Globus pallidus (tissue), 1 donor: ENCODE measurements around the gene BMP2.

Experiments
- DNase-seq: peaks from one replicate; pipeline ENCODE4 v3.0.0-alpha.2; 2015; ENCODE audit warnings: low spot score

The BMP2 gene

DNA sequence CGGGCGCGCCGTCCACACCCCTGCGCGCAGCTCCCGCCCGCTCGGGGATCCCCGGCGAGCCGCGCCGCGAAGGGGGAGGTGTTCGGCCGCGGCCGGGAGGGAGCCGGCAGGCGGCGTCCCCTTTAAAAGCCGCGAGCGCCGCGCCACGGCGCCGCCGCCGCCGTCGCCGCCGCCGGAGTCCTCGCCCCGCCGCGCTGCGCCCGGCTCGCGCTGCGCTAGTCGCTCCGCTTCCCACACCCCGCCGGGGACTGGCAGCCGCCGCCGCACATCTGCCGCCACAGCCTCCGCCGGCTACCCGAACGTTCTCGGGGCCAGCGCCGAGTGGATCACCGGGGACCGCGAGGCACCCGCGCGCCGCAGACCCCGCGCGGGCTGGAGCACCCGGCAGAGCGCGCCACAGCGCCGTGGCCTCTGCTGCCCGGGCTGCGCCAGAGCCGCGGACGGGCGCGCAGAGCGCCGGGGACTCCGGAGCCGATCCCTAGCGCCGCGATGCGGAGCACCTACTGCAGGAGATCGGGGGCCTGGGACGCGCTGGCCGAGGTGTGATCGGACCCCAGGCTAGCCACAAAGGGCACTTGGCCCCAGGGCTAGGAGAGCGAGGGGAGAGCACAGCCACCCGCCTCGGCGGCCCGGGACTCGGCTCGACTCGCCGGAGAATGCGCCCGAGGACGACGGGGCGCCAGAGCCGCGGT, at the start of gene BMP2:
Gene BMP2 (plus strand): TSS at position 151 of the 692 bp plus-strand sequence. CDS start 2,441 bp downstream, outside the sequence.
- peak; percentile 70 for DNase-seq

GRCh38 chr20:6718662-6719368, 48.7 kb upstream of the BMP2 start:
- DNase-seq = no peak

DNA sequence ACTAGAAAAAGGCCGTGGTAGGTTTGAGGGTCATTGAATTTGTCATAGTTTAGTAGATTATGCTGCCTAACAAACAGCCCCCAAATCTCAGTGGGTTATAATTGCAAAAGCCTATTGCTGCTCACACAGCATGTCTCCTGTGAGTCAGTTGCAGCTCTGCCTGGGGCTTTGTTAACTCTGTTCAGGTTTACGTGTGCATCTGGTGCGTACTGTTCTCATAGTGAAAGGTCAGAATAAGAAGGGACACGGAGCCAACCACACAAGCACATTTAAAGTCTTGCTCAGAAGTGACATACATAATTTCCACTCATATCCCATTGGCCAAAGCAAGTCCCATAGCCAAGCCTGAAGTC, 48.1 kb upstream of the BMP2 start:
- DNase-seq = no peak

DNA sequence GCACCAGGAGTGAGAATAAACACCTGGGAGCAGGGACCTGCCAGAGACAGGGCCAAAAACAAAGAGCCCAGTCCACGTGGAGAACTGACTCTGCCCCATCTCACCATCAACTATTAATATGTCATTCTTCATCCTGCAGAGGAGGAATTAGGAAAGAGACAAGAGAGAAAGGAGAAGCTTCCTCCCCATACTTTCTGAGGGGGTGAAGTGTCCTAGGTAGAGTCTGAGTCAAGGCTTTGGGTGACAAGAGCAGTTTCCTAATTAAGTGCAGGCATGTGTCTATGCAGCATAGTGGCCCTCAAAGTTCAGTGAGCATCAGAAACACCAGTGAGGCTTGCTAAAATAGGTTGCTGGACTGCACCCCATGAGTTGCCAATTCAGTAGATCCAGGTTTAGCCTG, 40.7 kb upstream of the BMP2 start:
- DNase-seq = no peak

DNA sequence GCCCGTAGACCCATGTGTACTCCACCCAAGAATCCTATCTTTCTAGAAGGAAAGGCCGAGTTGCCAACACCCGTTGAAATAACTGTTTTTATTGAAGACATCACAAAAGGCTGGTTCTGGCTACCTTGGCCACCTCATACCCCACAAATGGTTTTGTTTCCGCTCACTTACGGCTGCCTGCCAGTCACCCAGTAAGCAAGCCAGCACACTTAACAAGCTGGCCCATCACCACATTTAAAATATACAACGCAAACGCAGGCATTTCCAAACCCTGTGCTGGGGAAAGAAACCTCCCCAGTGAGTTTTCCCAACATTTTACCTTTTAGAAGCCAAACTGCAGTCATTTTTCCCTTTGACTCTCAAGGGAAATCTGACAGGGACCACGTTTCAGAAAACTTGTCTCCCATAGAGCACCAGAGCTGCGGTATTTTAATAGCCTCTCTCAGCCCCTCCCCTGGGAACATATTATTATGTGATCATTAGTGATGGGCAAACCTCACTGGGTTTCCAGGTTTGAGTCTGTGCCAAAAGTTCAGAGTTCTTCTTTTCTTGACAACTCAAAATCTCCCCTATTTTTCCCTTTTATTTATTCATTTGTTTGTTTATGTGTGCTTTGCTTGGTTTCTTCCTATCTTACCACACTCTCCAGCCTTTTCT, 36.7 kb upstream of the BMP2 start:
- DNase-seq = no peak

DNA sequence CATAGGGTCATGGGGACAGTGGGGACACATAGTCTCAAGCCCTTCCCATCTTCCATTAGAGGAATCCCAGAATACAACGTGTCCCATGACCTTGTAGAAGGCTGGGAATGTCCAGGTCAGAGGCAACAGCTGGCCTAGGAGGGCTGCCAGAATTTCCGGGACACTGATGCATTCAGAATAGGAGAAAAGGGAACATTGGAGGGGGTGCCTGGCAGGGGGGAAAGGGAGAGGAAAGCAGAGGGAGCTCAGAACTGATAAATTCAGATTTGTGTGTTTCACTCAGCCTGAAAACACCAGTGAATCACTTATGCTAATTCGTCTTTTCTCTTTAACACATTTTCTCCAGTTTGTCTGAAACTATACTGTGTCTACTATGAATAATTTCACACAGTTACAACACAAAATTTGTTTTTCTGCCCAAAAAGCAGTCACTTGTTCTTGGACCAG, 35.5 kb upstream of the BMP2 start:
- peak; percentile 62 for DNase-seq

GRCh38 chr20:6732851-6733250, 34.6 kb upstream of the BMP2 start:
- DNase-seq = no peak

DNA sequence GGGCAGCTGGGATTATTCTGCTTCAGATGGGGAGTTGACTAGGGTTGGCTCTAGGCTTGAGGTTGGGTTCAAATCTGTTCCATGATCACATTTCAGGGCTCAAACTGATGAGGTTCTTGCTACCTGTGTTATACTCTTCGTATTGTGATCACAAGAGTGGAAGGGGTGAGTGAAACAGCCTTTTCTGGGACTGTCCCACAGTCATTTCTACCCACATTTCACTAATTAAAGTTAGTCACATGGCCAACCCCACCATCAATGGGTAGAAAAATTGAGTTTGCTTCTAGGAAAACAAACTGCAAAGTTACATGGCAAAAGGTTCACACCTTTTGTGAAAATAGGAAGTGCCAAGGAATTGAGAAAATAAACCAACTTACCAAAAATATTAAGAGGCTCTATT, 33.5 kb upstream of the BMP2 start:
- no peak for DNase-seq

- peak; percentile 54 for DNase-seq
These were observed 31.3 kb upstream of the BMP2 start for GRCh38 chr20:6735942-6736845.

- DNase-seq = no peak
These were observed 28.1 kb upstream of the BMP2 start for GRCh38 chr20:6739406-6739805.

- no peak for DNase-seq
These were observed 27.4 kb upstream of the BMP2 start for GRCh38 chr20:6740096-6740495.

- no peak for DNase-seq
These were observed 23.3 kb upstream of the BMP2 start for GRCh38 chr20:6744180-6744579.

GRCh38 chr20:6744805-6745204, 22.7 kb upstream of the BMP2 start:
- DNase-seq = no peak

DNA sequence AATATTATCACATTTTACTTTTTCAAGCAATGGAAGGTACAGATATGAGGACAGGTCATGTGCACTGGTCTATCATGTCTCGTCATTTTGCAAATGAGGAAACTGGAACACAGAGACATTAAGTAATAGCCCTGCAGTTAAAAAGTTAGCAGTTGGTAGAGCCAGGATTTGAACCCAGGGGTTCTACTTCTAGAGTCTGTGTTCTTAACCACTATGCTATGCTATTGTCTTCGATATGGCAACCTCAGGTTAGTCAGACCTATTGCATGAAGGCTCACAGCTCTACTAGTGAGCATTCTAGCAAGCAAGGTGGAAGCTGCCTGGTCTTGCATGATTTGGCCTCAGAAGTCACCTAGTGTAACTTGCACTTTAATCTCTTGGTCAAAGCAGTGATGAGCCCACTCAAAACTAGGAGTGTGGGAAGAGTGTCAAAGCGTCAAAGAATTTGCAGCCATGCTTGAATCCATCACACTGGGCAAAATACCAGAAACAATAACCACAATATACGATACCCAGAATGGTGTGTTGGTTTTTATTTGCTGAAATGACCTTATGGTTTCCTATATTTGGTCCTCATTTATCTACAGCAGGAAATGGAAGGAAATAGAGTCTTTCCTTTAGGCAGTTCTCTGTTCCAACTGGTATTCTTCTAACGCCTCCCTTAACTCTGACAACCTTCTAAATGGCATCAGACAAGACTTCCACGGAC, 20.4 kb upstream of the BMP2 start:
- DNase-seq = no peak

DNA sequence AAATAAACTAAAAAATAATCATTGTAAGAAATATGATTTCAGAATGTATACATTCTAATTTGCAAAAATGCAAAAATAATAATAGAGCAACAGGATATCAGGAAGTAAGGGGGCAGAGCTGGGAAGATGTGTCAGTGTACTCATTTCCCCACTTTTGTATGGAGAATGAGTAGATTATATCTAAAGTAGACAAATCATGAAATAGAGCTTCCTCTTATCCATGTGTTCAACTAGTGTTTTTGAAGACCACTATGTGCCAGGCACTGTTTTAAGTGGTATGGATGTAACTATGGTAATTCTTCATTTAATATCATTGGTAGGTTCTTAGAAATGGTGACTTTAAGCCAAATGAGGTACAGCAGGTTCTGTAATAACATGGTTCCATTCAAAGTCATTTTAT, 17.0 kb upstream of the BMP2 start:
- no peak for DNase-seq

- no peak for DNase-seq
These were observed 10.5 kb upstream of the BMP2 start for GRCh38 chr20:6756693-6757595.

- DNase-seq = no peak
These were observed 2.9 kb upstream of the BMP2 start for GRCh38 chr20:6764619-6765018.

- peak; percentile 79 for DNase-seq
These were observed 1.9 kb upstream of the BMP2 start for GRCh38 chr20:6765469-6766058.

GRCh38 chr20:6766433-6766832, 1.1 kb upstream of the BMP2 start:
- DNase-seq = no peak

DNA sequence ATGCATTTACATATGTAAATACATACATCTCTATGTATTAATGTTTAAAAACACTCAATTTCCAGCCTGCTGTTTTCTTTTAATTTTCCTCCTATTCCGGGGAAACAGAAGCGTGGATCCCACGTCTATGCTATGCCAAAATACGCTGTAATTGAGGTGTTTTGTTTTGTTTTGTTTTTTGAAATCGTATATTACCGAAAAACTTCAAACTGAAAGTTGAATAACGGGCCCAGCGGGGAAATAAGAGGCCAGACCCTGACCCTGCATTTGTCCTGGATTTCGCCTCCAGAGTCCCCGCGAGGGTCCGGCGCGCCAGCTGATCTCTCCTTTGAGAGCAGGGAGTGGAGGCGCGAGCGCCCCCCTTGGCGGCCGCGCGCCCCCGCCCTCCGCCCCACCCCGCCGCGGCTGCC, 355 bp upstream of the BMP2 start:
- no peak for DNase-seq
